Measurements from ENCODE around the gene SCG3. TPM values are rescaled to one million over a fixed set of nuclear protein-coding genes. Genes with fewer than 3 reads are reported as not detected.

SCG3 gene
- total and polyA plus RNA-seq, 2 of the 13 experiments (the other 11 are each of a cell fraction or from before 2014, with no cell fraction given) = not detected

GRCh38 chr15:51672155-51672687 is 9.1 kb upstream of the SCG3 start:
- 22% methylated on average over 9 of the region's 9 CpGs for WGBS (ENCODE audit: low lambda C conversion rate)
- no peaks in the 10 kb centered on the region for H3K9me3 ChIP-seq (ENCODE audit: low read length)
- H3K4me3 ChIP-seq (replicated peaks in 1 of 3; ENCODE audit: insufficient read depth in 1 of 3, low read depth in 2 of 3, low read length in 3 of 3) = no peak overlapping the region
- FAIRE-seq (no peak), DNase-seq (ENCODE audit: low spot score) (no peak), ATAC-seq (no peak)
- intact Hi-C loops (cut with micrococcal nuclease; ENCODE audit: unreplicated experiment) = no loop called here
- H3K9ac ChIP-seq (ENCODE audit: insufficient read depth, low read depth, low read length) = no peak overlapping the region
- H3K36me3 ChIP-seq (replicated peaks in 1 of 2; ENCODE audit: control insufficient read depth in 1 of 2, insufficient read depth in 2 of 2, low read length in 2 of 2) = no peaks in the 10 kb centered on the region
- no peak overlapping the region for H2AFZ ChIP-seq (ENCODE audit: low read length)
- H3K27ac ChIP-seq (ENCODE audit: extremely low read length, insufficient read depth, low read length) = no peak overlapping the region
- in situ Hi-C loops (cut with HindIII; ENCODE audit: extremely low pct_ligation_motif_present, low pct_unique_long_range_greater_than_20kb) = no loop called here
- H3K4me1 ChIP-seq (ENCODE audit: insufficient read depth, low read length) = no peaks in the 10 kb centered on the region
- no peak overlapping the region for H3K4me2 ChIP-seq (ENCODE audit: low read depth, low read length)
- no peak for TF ChIP-seq ZNF691 (CRISPR knock-in tag; IDR thresholded peaks at IDR 0.05; ENCODE audit: borderline replicate concordance, low read depth)
- no peak for TF ChIP-seq HIC2 (CRISPR knock-in tag; IDR thresholded peaks at IDR 0.05; ENCODE audit: low read depth)
- TF ChIP-seq, protein P1, sequence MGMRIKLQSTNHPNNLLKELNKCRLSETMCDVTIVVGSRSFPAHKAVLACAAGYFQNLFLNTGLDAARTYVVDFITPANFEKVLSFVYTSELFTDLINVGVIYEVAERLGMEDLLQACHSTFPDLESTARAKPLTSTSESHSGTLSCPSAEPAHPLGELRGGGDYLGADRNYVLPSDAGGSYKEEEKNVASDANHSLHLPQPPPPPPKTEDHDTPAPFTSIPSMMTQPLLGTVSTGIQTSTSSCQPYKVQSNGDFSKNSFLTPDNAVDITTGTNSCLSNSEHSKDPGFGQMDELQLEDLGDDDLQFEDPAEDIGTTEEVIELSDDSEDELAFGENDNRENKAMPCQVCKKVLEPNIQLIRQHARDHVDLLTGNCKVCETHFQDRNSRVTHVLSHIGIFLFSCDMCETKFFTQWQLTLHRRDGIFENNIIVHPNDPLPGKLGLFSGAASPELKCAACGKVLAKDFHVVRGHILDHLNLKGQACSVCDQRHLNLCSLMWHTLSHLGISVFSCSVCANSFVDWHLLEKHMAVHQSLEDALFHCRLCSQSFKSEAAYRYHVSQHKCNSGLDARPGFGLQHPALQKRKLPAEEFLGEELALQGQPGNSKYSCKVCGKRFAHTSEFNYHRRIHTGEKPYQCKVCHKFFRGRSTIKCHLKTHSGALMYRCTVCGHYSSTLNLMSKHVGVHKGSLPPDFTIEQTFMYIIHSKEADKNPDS (CRISPR knock-in tag; IDR thresholded peaks at IDR 0.05) = no peak
- TF ChIP-seq ATRX (CRISPR knock-in tag; IDR thresholded peaks at IDR 0.05; ENCODE audit: borderline replicate concordance) = no peak
- no peak for TF ChIP-seq CBX5 (CRISPR knock-in tag; IDR thresholded peaks at IDR 0.05; ENCODE audit: borderline replicate concordance)
- CTCF ChIA-PET (ENCODE audit: low intra/inter-chr PET ratio, low total read pairs) = no interaction called here
- no peaks in the 10 kb centered on the region for H3K27me3 ChIP-seq (ENCODE audit: control insufficient read depth in 1 of 2, insufficient read depth in 2 of 2, low read length in 2 of 2)
- POLR2A ChIA-PET = no interaction called here
- H4K20me1 ChIP-seq (ENCODE audit: insufficient read depth, low read length) = no peaks in the 10 kb centered on the region
- H3K79me2 ChIP-seq (ENCODE audit: insufficient read depth, low read length) = no peaks in the 10 kb centered on the region
- BruUV-seq (replicated peaks) = no TSS peak
